ENCODE data around the gene C19orf47.
"Not testable (repeated sequence)": the region's sequence is repeated elsewhere in the genome, so short reads cannot be mapped to it uniquely, and the experiment has no call there.

Gene C19orf47

DNA sequence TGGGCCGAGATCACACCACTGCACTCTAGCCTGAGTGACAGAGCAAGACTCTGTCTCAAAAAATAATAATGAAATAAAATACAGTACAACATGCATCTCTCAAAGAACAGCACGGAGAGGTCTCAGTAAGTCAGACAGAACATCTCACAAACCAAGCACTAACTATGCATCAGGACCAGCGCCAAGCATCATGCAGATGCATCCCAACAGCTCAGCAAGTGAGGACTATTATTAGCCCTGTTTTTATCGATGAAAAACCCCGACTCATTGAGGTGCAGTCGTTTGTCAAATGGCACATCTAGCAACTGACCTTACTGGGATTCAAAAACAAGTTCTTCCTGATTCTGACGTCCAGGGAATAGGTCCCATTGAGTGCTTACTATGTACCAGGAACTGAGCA, 3.8 kb downstream of the C19orf47 start:
- DNase-seq: no peak

DNA sequence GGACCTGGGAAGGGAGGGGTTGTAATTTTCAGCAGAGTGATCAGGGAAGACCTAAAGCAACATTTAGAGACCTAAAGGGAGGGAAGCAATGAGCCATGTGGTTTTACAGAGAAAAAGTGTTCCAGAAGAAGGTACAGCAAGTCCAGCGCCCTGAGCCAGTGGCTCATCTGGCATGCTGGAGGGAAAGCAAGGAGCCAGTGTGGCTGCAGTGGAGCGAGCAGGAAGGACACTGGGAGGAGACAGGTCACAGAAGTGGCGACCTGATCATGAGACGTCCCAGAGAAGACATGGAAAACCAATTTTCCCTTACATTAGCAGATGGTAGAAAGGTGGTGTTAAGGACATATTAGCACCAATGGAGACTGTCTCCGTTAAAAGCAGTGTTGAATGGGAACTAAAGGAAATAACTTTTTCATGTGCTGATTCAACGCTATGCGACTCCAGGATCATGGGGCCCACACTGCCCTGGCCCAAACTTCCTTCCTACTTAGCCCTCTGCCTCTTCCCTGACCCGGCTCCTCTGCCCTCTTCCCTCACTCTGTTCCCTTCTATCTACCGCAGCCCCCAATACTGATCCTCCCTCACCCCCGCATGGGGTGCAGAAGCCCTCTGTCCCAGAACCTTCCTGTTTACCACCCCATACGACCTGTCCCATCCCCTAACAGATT, 5.4 kb downstream of the C19orf47 start:
- no peak for DNase-seq

DNA sequence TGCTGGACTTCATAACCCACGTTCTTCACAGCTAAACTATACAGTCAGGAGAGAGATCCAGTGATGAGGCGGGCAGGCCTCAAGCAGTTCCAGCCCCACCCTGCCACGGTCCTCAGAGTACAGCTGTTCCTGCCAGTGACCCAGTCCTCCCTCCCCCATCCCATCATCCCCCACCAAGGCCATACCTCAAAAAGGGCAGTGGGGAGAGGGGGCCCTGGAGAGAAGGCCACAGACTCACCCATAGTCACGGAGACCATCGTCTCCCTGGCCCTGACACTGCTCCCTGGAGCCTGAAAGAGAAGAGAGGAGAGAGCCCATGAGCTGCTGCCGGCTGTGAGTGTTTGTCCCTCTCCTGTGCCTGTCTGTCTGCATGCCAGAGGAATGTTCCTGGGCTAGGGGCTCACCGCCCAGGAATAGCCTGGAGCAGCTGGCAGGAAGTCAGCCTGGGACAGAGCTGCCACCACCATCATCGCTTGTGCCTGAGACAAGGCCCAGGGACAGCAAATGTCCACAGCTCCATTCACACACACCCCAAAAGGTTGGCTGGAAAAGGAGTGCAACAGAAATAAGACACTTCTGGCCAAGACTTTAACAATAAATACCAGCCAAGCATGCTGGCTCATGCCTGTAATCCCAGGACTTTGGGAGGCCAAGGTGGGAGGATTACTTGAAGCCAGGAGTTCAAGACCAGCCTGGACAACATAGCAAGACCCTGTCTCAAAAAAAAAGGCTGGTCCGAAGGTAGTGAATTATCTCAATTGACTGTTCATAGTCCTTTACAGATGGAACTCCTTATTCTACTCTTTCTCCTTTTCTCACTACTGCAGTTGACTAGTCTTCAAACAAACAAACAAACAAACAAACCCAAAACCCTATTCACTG, 6.4 kb downstream of the C19orf47 start:
- DNase-seq: no peak

DNA sequence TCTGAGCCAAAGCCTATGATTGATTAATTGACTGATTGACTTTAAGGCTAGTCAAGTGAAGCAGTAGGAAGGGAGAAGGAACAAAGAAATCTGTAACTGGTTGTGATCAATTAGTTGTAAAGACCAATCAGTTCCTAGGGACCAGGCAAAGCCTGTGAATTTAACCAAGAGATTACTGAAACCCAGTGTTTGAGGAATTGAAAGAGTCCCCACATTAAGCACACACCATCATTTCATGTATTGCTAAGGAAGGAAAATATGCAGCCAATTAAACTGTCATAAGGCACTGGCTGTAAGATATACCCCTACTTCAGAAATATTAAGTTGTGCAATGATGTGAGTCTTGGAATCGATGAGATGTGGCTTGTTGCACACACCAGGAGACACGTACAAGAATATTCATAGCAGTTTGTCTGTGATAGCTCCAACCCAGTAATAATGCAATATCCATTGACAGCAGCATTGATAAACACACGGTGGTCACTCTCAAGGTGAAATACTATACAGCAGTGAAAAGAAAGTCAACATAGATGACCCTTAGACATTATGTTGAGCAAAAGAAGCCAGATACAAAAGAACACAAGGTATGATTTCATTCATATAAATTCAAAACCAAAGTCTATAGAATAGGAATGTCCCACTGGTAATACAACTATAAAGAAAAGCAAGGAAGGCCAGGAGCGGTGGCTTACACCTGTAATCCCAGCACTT, 9.0 kb downstream of the C19orf47 start:
- no peak for DNase-seq

DNA sequence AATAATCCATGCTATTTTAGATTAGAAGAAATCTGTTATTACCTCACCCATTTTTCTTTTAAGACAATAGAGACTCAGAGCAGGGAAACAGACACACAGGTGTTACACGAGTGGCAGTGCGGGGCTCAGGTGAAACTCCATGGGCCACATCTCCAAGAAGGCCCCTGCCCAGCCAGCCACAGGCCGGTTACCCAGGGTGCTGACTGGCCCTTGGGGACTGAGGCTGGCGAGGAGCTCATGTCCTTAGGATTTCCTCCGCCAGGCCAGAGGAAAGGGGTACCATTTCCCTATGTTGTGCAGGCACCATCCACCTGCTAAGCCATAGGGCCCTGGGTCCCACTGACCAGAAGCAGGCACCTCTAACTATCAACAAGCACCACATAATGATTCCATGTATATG, 10.6 kb downstream of the C19orf47 start:
- DNase-seq: no peak

DNA sequence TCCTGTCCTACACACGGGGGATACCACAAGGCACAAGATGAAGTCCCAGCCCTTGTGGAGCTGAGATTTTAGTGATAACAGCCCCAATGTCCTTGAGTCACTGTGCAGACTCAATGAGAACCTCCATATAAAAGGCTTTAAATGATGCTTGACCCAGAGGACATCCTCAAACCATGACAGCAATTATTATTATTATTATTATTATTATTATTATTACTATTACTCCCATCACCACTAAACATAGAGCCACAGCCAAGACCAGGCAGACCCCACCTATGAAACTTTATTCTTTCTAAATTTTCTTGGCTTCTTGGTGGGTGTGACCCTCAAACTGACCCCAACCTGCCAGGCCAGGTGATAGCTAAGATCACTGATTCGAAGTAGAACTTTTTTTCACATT, 11.1 kb downstream of the C19orf47 start:
- DNase-seq: no peak

DNA sequence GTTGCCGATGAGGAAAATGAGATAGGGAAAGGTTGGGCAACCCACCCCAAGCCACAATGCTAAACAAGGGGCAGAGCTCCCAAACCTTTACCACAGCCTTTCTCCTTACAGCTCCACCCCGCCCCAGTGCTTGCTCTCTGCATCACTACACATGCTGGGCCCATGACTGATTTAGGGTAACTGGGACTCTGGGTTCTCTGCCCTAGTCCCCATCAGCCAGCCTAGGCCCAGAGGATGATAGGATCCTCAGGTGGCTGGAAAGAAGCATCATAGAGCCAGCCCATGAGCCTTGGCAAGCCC, 11.6 kb downstream of the C19orf47 start:
- no peak for DNase-seq

DNA sequence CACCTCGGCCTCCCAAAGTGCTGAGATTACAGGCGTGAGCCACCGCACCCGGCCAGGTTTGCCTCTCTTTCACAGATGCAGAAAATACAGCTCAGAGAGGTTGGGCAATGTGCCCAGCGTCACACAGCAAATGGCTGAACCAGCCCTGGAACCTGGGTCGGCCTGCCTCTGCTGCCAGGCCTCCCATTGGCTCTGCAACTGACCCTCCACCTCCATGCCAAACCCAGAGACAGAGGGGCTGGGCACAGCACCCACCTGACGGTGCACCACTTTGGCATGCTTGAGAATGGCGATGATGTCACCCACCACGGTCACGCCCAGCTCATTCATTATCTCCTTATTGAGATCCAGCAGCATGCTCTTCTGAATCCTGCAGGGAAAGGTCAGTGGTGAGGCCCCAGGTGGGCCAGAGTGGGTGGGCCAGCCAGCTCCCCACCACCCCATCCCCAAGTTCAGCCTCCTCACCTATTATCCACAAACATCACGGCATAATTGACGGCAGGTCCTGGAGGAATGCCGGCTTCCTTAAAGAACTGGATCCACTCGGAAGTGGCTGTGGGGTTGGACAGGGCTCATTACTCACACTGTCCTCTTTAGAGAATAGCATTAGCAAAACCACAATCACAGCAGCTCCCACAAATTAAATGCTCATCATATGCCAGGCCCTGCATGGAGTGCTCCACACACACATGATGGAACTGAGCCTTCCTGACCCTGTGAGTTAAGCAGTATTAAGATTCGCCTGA, 12.2 kb downstream of the C19orf47 start:
- no peak for DNase-seq

DNA sequence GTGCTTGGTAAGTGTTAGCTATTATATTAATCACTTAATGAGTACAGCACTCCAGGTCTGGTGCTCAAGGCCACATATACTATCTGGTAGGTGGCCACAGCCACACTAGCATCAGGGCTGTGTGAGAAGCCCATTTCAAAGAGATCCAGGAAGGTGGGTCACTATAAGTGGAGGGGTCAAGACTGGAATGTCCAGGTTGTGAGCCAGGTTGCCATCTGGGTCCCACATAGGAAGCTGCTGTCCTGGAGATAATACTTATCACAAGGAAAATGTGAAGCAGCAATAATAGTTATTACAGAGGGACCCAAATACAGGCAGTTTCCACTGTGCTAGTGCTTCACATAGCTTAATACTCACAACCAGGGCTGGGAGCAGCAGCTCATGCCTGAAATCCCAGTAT, 13.1 kb downstream of the C19orf47 start:
- DNase-seq: no peak

DNA sequence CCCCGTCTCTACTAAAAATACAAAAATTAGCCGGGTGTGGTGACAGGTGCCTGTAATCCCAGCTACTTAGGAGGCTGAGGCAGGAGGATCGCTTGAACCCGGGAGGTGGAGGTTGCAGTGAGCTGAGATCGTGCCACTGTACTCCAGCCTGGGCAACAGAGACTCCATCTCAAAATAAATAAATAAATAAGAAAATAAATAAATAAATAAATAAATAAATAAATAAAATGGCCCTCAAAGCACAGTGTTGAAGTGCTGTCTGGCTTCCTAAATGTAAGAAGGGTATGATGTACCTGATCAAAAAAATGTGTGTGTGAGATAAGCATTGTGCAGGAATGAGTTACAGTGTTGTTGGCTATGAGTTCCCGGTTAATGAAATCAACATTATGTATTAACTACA, 15.1 kb downstream of the C19orf47 start:
- DNase-seq: not testable (repeated sequence)

DNA sequence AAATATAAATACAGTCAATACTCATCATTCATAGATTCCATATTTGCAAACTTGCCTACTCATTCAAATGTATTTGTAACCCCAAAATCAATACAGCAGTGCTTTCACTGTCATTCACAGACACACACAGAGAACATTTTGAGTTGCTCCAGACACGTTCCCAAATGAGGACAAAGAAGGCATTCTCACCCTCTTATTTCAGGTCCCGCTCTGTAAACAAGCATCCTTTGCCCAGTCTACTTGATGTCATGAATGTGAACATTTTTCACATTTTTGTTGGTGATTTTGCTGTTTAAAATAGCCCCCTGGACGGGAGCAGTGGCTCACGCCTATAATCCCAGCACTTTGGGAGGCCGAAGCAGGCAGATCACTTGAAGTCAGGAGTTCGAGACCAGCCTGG, 15.5 kb downstream of the C19orf47 start:
- no peak for DNase-seq

DNA sequence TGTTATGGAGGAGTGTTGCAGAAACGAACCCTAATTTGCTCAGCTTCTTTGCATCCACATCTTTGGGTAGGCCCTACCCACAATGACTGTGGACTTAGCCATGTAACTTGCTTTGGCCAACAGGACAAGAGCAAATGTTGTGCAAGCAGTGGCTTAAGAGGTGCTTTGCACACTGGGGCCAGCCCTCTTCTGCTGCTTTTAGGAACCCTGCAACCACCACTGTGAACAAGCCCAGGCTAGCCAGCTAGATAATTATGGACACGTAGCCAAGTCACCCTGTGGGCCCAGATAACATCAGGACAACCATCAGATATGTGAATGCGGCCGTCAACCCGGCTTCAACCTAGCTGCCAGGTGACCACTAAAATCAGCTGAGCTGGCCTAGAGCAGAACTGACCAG, 17.1 kb downstream of the C19orf47 start:
- no peak for DNase-seq

DNA sequence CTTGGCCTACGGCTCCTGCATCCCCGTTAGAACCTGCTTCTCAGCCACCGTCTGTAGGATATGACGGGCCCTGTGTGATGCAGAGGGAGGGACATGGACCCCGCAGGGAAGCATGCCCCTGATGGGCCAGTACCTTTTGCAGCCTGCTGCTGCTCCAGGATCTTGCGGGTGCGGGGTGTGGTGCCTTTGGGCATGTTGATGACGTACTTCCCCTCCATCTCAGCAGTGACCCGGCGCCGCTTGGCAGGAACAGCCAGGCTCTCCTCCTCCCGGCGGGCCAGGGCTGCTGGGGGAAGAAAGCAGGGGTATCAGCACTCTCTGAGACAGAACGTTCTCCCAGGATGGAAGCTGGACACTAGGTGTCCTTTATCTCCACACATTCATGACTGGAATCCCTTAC, 22.0 kb downstream of the C19orf47 start:
- DNase-seq: no peak

DNA sequence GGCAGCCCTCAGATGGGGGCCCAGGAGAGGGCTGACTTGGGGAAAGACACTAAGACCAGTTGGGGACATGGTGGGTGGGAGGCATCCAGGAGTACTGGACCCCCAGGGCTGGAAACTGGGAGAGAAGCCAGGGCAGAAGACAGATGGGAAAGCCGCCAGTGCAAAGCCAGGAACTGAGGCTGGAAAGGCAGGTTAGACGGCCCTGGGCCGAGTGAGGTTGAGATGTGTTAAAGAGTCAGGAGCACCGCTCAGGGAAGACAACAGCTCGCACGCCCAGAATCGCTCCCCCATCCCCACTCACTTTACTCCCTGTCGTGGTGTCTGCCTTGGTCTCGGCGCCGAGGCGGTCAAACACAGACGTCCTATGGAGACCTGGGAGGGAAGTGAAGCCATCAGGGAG, 24.5 kb downstream of the C19orf47 start:
- DNase-seq: no peak

DNA sequence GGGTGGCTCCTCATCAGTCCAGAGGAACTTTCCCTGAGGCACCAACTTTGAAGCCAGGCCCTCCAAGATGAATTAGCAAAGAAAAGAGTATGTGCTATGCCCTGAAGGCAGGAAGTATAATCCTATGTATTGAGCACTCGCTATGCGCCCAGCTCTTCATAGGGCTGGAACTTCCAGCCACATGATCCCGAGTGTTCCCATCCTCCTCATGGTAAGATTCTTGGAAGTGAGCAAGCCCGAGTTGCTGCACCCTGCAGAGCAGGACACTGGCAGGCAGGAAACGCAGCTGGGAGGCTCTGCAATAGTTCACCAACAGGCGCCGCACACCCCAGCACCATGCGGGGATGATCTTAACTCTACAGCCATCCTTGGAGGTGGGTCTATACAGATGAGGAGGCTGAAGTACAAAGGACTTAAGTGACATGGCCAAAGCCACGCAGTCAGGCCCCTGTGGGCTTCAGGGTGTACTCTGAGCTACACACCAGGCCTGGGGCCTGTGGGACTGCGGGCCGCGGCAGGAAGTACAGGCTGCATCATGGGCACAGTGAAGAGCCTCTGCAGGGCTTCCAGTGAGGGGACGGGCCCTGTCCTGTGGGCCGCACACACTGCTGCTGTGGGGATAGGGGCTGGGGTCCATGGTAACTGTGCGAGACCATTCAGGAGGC, 25.1 kb downstream of the C19orf47 start:
- DNase-seq: no peak

DNA sequence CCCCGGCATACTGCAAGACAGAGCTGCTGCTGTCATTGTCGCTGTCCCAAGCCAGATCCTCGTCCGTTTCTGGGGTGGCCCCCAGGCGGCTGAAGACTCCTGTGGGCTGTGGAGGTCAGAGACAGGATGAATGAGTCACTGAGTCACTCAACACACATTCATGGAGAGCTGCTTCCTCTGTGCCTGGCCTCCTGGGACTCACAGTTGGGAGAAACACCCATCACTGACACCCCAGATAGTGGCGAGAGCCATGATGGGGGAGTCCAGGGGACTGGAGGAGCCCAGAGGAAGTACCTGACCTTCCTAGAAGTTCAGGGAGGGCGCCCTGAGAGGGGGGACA, 26.0 kb downstream of the C19orf47 start:
- DNase-seq: no peak

DNA sequence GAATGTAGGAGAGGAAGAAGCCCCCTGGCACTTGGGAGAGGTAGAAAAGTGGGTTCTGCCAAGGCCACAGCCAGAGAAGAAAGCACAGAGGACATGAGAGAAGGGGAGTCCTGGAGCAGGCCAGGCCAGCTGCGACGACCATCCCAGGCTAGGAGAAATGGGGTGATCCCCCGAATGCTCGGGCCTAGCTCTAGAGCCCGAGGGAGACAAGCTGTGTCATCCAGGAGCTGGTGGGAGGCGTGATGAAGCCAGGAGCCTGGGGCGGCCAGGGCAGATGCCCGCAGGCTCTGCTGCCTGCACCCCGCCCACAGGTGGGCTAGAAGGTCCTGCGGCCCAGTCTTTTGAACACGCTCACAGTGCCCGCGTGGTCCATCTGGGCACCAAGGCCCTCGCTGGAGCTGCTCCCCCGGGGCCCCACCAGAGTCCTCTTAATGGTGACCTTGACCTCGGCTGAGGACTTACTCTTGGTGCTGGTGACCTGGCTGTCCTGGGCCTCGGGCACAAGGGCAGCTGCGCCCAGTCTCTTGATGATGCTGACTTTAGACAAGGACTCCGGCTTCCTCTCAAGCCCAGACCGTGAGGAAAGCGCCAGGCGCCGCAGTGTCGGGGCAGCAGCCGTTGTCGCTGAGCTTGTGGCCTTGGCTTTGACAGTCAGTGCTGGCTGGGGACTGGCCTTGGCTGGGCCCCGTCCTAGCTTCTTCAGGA, 26.5 kb downstream of the C19orf47 start:
- DNase-seq: no peak

DNA sequence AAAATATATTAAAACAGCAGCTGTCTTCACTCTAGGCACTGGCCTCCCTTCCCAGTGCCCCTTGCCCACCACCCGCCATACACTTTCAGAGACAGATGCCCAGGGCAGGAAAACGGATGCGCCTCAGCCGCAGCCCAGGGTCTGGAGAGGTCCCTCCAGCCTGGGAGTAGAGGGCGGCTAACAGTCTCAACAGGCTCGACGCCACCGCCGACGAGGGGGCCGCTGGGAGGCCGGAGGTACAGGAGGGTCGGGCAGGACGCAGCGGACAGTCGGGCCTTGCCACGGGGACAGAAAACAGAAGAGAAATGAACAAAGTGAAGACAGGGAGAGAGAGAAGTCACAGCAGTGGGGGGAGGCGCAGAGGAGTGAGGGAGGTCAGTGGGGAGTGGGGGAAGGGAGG, 27.1 kb downstream of the C19orf47 start:
- DNase-seq: no peak

DNA sequence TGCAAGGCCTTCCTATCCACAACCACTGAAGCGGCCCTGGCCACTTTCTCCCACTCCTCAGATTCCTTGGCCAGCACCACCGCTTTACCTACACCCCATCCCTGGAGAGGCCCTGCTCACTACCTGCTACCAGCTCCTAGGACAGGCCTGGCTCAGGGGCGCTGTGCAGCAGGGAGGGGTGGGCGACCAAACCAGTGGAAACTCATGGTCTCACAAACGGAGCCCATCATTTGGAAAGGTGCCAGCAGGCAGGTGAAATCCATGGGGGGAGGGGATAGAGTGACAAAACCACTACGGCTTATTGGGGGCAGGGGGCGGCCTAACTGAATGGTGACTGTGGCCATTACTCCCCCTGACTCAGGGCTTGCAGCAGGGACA, 27.6 kb downstream of the C19orf47 start:
- DNase-seq: no peak

DNA sequence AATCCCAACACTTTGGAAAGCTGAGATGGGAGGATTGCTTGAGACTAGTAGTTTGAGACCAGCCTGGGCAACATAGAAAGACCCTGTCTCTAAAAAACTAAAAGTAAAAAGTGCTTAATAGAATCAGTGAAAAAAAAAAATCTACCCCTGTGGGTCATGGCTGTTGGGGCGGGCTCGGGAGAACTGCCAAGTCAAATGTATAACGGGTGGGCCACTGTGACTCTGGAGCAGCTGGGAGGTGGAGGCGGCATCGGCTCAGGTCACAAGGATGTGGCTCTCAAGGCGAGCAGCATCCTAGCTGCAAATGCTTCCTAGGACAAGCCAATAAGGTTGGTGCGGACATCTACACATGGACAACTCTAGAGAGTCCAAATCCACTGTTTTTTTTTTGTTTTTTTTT, 30.9 kb downstream of the C19orf47 start:
- no peak for DNase-seq

DNA sequence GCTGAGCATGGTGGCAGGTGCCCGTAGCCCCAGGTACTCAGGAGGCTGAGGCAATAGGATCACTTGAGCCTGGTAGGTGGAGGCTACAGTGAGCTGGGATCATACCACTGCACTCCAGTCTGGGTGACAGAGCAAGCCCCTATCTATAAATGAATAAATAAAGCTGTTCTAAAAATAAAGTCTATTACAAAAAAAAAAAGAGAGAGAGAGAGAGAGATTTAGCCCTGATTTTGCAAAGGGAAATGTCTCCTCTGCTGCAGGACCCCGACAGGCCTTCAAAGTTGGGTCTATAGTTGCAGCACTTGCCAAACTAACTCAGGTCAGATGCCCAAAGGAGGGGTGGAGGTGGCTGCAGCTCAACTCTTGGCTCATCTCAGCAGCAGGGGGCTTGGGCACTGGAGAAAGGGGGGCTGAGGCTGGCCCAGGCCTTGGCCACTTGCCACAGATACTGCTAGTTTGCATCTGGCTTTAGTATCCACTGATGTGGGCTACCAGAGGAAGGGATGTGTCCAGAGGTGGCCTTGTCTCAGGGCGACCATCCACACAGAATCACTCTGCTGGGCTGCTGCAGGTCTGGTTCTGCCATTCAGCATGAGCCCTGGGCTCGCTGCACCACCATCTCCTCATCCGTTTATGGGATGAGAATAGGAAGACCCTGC, 32.3 kb downstream of the C19orf47 start:
- no peak for DNase-seq

DNA sequence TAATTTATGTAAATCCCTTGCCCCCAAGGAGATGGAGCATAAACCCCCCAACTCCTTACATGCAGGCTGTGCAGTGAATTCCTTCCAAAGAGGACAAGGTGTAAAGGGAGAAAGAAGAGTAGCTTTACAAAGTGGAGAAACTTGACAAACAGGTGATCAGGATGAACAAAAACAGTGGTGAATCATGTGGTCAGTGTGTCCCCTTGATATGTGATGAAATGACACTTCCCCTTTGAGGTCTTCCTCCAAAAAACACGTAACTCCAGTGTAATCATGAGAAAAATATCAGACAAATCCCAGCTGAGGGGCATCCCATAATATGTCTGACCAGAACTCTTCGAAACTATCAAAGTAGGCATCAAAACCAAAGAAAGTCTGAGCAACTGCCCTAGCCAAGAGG, 33.5 kb downstream of the C19orf47 start:
- no peak for DNase-seq
